ENCODE results near the gene DCAF4L1.

DNA sequence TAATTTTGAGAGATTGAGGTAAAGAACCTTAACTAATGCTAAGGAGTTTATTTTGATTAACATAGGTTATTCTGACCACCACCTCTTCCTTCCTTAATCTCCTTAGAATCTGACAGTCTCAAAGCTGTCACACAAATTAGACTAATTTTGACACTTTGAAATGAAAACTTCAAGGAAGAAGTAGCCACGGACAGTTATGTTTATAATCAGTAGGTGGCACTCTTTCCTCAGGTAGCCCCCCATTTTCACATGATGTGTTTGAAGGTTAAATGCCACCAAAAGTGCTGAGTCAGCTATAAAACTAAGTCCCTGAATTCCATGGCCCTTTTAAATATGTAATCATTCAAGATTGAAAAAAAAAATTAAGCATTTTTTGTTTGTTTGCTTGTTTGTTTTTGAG is 23.9 kb upstream of the DCAF4L1 start:
- no peak for TF ChIP-seq POLR2A (IDR thresholded peaks at IDR 0.05; ENCODE audit: low read length)
- TF ChIP-seq GATA1 (IDR thresholded peaks at IDR 0.05; ENCODE audit: low read depth, low read length): no peak

Measured in erythroblast (primary cell).